A673 (cell line): ENCODE data around the gene ZDHHC17. TPM values are rescaled to one million over a fixed set of nuclear protein-coding genes. Genes with fewer than 3 reads are reported as not detected.
A peak's percentile ranks its signal among the peaks of the same experiment; 100 is the strongest.

Experiments
- BruUV-seq: library from RNA; stranded (reverse); fragments of 400-500 nt; replicated peaks from 2 replicates; lab custom pipeline; 2021; lab: Mats Ljungman, UMichigan
- CTCF ChIA-PET: fragments of 300-600 bp; sonication (Branson Sonifier 250); formaldehyde crosslinking; loops from one replicate; lab custom pipeline; 2022; ENCODE audit warnings: antibody characterized with exemption; lab: Charles Lee
- POLR2A ChIA-PET: fragments of 300-600 bp; sonication (Branson Sonifier 250); formaldehyde crosslinking; loops from one replicate; lab custom pipeline; 2022; ENCODE audit warnings: antibody characterized with exemption; ENCODE audit not compliant: low non-redundant PET; lab: Charles Lee
- DNase-seq: peaks from one replicate; pipeline ENCODE4 v3.0.0-alpha.2; 2015; ENCODE audit warnings: low spot score
- H3K27ac ChIP-seq: fragments of 200-600 bp; sonication (generic); 2 replicates; pipeline ENCODE4 v1.5.1; 2016; ENCODE audit warnings: mixed run types, low read depth, mild to moderate bottlenecking, mixed read lengths, antibody characterized with exemption, low read length; ENCODE audit not compliant: poor library complexity, severe bottlenecking
- H3K27me3 ChIP-seq: fragments of 200-600 bp; sonication (generic); replicated peaks from 2 replicates; pipeline ENCODE4 v1.6.1; 2017; ENCODE audit warnings: mixed run types, low read depth, mild to moderate bottlenecking, mixed read lengths, antibody characterized with exemption, low read length; ENCODE audit not compliant: insufficient read depth, poor library complexity
- H3K36me3 ChIP-seq: fragments of 200-600 bp; sonication (generic); 2 replicates; pipeline ENCODE4 v1.6.1; 2016; ENCODE audit warnings: mixed run types, mild to moderate bottlenecking, mixed read lengths, antibody characterized with exemption, low read length; ENCODE audit not compliant: insufficient read depth, poor library complexity, severe bottlenecking
- H3K4me1 ChIP-seq: fragments of 200-600 bp; sonication (generic); 2 replicates; pipeline ENCODE4 v1.6.1; 2017; ENCODE audit warnings: mixed run types, mild to moderate bottlenecking, mixed read lengths, antibody characterized with exemption, low read length; ENCODE audit not compliant: insufficient read depth, poor library complexity, severe bottlenecking
- H3K4me3 ChIP-seq: fragments of 200-600 bp; sonication (generic); 2 replicates; pipeline ENCODE4 v1.5.1; 2016; ENCODE audit warnings: low read depth, mixed run types, mild to moderate bottlenecking, mixed read lengths, low read length; ENCODE audit not compliant: poor library complexity, severe bottlenecking
- H3K9me3 ChIP-seq: fragments of 200-600 bp; sonication (generic); 2 replicates; pipeline ENCODE4 v1.6.1; 2016; ENCODE audit warnings: mixed run types, low read depth, mild to moderate bottlenecking, mixed read lengths, antibody characterized with exemption, low read length; ENCODE audit not compliant: poor library complexity, severe bottlenecking
- CTCF ChIP-seq: fragments of 300-800, 200-600 bp; sonication (generic); conservative IDR thresholded peaks from 2 replicates; pipeline ENCODE4 v1.5.1; 2017; ENCODE audit warnings: low read depth, mild to moderate bottlenecking, antibody characterized with exemption, low read length, moderate library complexity, mixed read lengths
- EZH2 ChIP-seq: fragments of 200-600 bp; sonication (generic); IDR thresholded peaks from 2 replicates; pipeline ENCODE4 v1.6.1; 2017; ENCODE audit warnings: borderline replicate concordance, low read depth, mild to moderate bottlenecking, mixed read lengths, antibody characterized with exemption, low read length; ENCODE audit not compliant: poor library complexity, severe bottlenecking
- intact Hi-C: fragments of 100-400 bp; cut with micrococcal nuclease; formaldehyde crosslinking; loops from one replicate; pipeline ENCODE4 v1.10.0; 2022; ENCODE audit not compliant: unreplicated experiment
- total RNA-seq: library from RNA; stranded (reverse); gene quantifications from 2 replicates; pipeline ENCODE4 v1.2.3, GENCODE V29; 2021

Gene ZDHHC17
- total RNA-seq, 1 experiment from 2014 or later = 41.1 TPM

- peak overlapping the region; percentile 79 for H3K27ac ChIP-seq
- H3K4me3 ChIP-seq = peak overlapping the region; percentile 75
- intact Hi-C loops = no loop called here
- peaks cover 4% of the 10 kb centered on the region for H3K4me1 ChIP-seq
- H3K27me3 ChIP-seq = no peaks in the 10 kb centered on the region
- CTCF ChIA-PET = interaction anchor here (0.7 to 1.1 kb wide), 2 partner anchors 10 to 807 kb away, joined by 3 to 13 read pairs; no protein-coding TSS in a partner anchor
- POLR2A ChIA-PET = interaction anchor here (0.9 kb wide), 1 partner anchor 14 kb away, joined by 3 read pairs; no protein-coding TSS in a partner anchor
- peak; percentile 70 for DNase-seq
- no peaks in the 10 kb centered on the region for H3K9me3 ChIP-seq
- no peaks in the 10 kb centered on the region for H3K36me3 ChIP-seq
- no peak for TF ChIP-seq CTCF
- TF ChIP-seq EZH2 = no peak
- BruUV-seq = no TSS peak
These were observed 114.4 kb downstream of the ZDHHC17 start for GRCh38 chr12:76878099-76878898.

GRCh38 chr12:76878899-76879709 lies 115.2 kb downstream of the ZDHHC17 start, which contains the start of gene CSRP2:
Gene CSRP2, minus strand, starts transcription at chr12:76879019. Its CDS starts 12,759 bp downstream, at chr12:76866260.
- Histone ChIP-seq H3K36me3 (no peaks in the 10 kb centered on the region), H3K9me3 (no peaks in the 10 kb centered on the region), H3K27ac (peak within 1 kb of the TSS; percentile 79), H3K4me1 (peaks cover 4% of the 10 kb centered on the region), H3K4me3 (peak within 1 kb of the TSS; percentile 75), H3K27me3 (no peaks in the 10 kb centered on the region)
- TF ChIP-seq EZH2 (no peak), CTCF (peak; percentile 30; the same call in 1 of the 2 replicates)
- ChIA-PET POLR2A (no interaction called here), CTCF (interaction anchor here (0.7 to 1.1 kb wide), 2 partner anchors 10 to 807 kb away, joined by 3 to 13 read pairs; no protein-coding TSS in a partner anchor)
- no TSS peak for BruUV-seq
- peak; percentile 93 for DNase-seq
- intact Hi-C loops = no loop called here

- Histone ChIP-seq H3K4me3 (peak overlapping the region; percentile 75), H3K4me1 (peaks cover 4% of the 10 kb centered on the region), H3K36me3 (no peaks in the 10 kb centered on the region), H3K27me3 (no peaks in the 10 kb centered on the region), H3K27ac (no peak overlapping the region), H3K9me3 (no peaks in the 10 kb centered on the region)
- no peak for DNase-seq
- BruUV-seq = no TSS peak
- ChIA-PET POLR2A (no interaction called here), CTCF (no interaction called here)
- TF ChIP-seq CTCF (no peak), EZH2 (no peak)
- intact Hi-C loops = no loop called here
These were observed 116.0 kb downstream of the ZDHHC17 start for GRCh38 chr12:76879710-76880518.
